AG04450 (cell line): Measurements from ENCODE around the gene PAK5. TPM values are rescaled to one million over a fixed set of nuclear protein-coding genes. Genes with fewer than 3 reads are reported as not detected.

Source experiments
- CTCF ChIA-PET: fragments of 300-600, 350-600 bp; formaldehyde crosslinking; extraction: SDS; loops from one replicate; lab custom pipeline; 2022; ENCODE audit warnings: antibody characterized with exemption, inconsistent platforms; lab: Charles Lee
- POLR2A ChIA-PET: fragments of 350-600 bp; formaldehyde crosslinking; extraction: SDS; loops from one replicate; lab custom pipeline; 2021; ENCODE audit warnings: antibody characterized with exemption, inconsistent platforms; lab: Yijun Ruan, JAX
- DNase-seq: peaks from one replicate; pipeline ENCODE4 v3.0.0-alpha.2; 2011; ENCODE audit warnings: low read depth, low spot score
- H3K27ac ChIP-seq: one replicate; pipeline ENCODE4 v1.5.1; 2012; ENCODE audit warnings: low read depth, low read length, control low read depth
- H3K27me3 ChIP-seq: one replicate; pipeline ENCODE4 v1.6.0; 2012; ENCODE audit warnings: low read length; ENCODE audit not compliant: control insufficient read depth, insufficient read depth
- H3K4me3 ChIP-seq: 2 replicates; pipeline ENCODE4 v1.5.1; 2011; ENCODE audit warnings: mild to moderate bottlenecking, low read depth, low read length, control low read depth
- H3K9me3 ChIP-seq: 2 replicates; pipeline ENCODE4 v1.5.1; 2012; ENCODE audit warnings: low read length; ENCODE audit not compliant: control insufficient read depth, insufficient read depth
- polyA plus RNA-seq: library from polyadenylated mRNA; depleted of rRNA; stranded (reverse); fragments of >200 nt; gene quantifications from 2 replicates; pipeline ENCODE4 v1.2.3, GENCODE V29; 2011
- TF ChIP-seq, protein P1 (sequence below): IDR thresholded peaks from 2 replicates; pipeline ENCODE4 v1.5.1; 2011; ENCODE audit warnings: low read depth, low read length, control low read depth, inconsistent platforms

The PAK5 gene
- polyA plus RNA-seq, 1 experiment, result not detected

DNA sequence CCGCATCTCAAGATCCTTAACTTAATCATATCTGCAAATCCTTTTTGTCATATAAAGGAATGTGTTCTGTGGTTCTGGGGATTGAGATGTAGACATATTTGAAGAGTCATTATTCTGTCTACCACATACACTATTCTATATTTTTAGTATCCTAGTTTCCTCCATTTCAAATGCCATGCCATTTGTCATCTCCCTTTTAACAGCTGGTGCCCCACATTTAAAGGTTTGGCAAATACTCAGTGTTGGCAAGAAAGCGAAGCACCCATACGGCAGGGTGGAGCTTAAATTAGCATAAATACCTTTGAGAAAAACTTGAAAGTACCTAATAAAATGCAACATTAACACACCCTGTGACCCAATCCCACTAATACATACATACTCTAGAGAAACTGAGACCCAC is 31.7 kb downstream of the PAK5 start:
- POLR2A ChIA-PET, result no interaction called here
- TF ChIP-seq, protein P1, sequence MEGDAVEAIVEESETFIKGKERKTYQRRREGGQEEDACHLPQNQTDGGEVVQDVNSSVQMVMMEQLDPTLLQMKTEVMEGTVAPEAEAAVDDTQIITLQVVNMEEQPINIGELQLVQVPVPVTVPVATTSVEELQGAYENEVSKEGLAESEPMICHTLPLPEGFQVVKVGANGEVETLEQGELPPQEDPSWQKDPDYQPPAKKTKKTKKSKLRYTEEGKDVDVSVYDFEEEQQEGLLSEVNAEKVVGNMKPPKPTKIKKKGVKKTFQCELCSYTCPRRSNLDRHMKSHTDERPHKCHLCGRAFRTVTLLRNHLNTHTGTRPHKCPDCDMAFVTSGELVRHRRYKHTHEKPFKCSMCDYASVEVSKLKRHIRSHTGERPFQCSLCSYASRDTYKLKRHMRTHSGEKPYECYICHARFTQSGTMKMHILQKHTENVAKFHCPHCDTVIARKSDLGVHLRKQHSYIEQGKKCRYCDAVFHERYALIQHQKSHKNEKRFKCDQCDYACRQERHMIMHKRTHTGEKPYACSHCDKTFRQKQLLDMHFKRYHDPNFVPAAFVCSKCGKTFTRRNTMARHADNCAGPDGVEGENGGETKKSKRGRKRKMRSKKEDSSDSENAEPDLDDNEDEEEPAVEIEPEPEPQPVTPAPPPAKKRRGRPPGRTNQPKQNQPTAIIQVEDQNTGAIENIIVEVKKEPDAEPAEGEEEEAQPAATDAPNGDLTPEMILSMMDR, result no peak
- H3K27ac ChIP-seq, result no peak overlapping the region
- no peak for DNase-seq
- no peak overlapping the region for H3K4me3 ChIP-seq
- H3K9me3 ChIP-seq, result no peaks in the 10 kb centered on the region
- CTCF ChIA-PET, result no interaction called here
- H3K27me3 ChIP-seq, result no peaks in the 10 kb centered on the region

DNA sequence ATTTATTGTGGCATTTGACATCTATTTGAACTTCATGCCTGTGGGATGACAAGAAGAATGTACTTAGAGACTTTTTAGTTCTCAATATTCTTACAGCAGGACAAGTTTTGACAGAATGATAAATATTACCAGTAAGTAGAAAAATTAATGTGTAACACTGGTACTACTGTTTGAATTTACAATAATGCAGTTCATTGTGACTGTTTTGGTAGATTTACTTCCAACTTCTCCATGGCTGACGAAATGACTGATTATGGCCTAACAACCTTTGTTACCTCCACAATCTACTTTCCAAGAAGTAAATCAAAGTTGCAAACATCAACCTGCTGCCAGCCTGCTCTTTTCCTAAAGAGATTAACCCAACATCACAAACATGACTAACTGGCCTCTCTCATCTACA is 38.5 kb downstream of the PAK5 start:
- ChIA-PET CTCF (no interaction called here), POLR2A (no interaction called here)
- TF ChIP-seq, protein P1, result no peak
- no peaks in the 10 kb centered on the region for H3K27me3 ChIP-seq
- H3K4me3 ChIP-seq, result no peak overlapping the region
- DNase-seq, result no peak
- H3K9me3 ChIP-seq, result no peaks in the 10 kb centered on the region
- H3K27ac ChIP-seq, result no peak overlapping the region

DNA sequence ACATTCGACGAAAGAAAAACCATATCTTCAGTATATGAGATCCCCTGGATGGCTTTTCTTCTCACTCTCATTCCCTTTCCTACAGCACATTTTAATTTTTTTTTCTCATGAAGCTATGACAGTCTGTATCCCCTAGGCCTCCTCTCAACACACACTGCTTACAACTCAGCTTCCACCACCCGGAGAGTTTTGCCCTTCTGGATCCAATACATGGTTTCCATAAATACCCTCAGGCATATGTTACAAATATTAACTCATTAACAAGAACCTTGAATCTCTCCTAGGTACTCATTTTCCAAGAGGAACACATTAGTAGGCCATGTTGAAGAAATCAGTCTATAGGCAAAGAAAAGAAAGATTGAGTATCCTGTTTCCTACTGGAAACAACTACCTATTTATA is 44.0 kb downstream of the PAK5 start:
- TF ChIP-seq, protein P1, result no peak
- ChIA-PET CTCF (no interaction called here), POLR2A (no interaction called here)

DNA sequence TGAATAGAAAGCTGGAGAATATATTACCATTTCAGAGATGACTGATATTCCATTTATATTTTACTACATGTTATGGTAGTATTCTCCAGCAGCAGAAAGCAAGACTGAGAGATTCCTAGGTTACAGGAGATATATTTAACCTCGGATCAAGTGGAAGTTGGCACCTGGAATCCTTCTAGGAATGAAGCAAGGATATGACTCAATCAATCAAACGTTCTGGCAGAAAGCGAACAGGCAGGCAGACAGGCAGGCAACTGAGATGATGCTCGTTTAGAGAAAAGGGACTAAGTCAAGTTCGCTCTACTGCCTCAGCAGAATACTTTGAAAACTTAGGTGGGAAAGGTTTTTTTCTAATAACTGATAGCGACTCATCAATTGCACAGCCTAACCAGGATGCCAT is 46.2 kb downstream of the PAK5 start:
- Histone ChIP-seq H3K4me3 (no peak overlapping the region), H3K27ac (no peak overlapping the region), H3K27me3 (no peaks in the 10 kb centered on the region), H3K9me3 (no peaks in the 10 kb centered on the region)
- TF ChIP-seq, protein P1, result no peak
- ChIA-PET CTCF (no interaction called here), POLR2A (no interaction called here)
- no peak for DNase-seq

More for the DNA sequence above, 44.0 kb downstream of the PAK5 start:
- no peak for DNase-seq
- H3K4me3 ChIP-seq, result no peak overlapping the region
- H3K9me3 ChIP-seq, result no peaks in the 10 kb centered on the region
- H3K27me3 ChIP-seq, result no peaks in the 10 kb centered on the region
- H3K27ac ChIP-seq, result no peak overlapping the region

DNA sequence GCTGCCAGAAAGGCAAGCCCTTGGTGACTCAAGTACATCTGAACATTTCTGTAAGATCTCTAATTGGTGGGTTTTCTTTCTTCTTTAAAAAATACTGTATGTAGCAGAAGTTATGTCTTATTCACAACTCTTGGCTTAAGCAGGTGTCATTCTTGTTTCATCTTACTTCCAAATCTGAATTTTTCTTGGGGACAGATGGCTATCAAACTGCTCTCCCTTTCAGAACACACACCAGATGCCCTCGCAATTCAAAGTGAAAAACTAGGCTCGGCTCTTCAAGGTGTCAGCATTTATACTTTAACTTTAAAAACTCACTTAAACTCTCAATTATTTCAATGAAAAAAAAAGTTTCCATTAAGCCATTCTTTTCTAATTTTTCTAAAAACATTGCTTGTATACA is 49.7 kb downstream of the PAK5 start:
- H3K4me3 ChIP-seq, result no peak overlapping the region
- no peaks in the 10 kb centered on the region for H3K27me3 ChIP-seq
- ChIA-PET CTCF (no interaction called here), POLR2A (no interaction called here)
- no peak for DNase-seq
- no peaks in the 10 kb centered on the region for H3K9me3 ChIP-seq
- TF ChIP-seq, protein P1, result no peak
- no peak overlapping the region for H3K27ac ChIP-seq
